Stimulated activated CD8-positive, alpha-beta memory T cell treated with anti-CD3 and anti-CD28 coated beads, Interleukin-2, amount 100 ng/mL, for 48 hours (primary cell): Measurements from ENCODE around the gene SLC23A1.
"Not testable (repeated sequence)": the region's sequence is repeated elsewhere in the genome, so short reads cannot be mapped to it uniquely, and the experiment has no call there.

ENCODE experiments used
- DNase-seq, 2 donors: peaks; one replicate each; pipeline ENCODE4 v3.0.0-alpha.2; 2020; ENCODE audit warnings: low read depth in 2 of 2

SLC23A1 gene

DNA sequence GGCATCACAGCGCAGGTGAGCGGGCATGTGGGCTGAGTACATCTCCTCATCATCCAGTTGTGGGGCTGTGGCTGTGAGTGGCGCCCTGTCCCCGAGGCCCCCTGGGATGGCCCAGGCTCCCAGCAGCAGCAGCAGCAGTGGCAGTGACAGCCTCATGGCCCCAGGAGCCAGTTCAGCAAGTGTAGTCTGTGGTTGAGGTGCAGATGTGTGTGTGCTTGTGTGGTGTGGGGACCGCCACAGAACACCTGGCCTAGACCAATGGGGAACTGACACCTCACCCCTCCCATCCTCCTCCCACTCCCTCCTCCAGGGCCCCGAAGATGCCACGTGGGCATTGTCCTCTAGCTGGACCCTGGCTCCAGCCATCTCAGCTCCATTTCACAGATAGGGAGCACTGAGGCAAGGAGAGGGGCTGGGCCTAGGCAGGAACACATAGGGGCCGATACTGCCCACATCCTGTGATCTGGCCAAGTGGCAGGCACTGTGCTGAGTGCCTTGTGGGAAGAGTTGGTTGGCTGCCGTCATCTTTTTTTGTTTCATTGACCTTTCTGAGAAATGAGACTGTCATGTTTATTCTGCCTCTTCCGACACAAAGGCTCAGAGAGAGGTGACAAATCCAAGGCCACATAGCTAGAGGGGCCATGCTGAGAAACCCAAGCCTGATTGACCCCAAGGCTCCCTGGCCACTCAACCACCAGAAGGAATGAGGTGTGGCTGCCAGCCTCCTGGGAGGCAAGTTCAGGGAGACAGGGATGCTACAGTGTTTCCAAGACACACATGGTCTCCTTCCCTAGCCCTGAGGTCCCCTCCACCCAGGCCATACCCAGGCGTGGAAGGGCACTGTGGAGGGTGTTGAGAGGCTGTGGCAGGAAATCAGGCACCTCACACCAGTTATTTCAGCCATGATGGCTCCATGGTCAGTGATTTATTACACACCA lies 6.9 kb upstream of the SLC23A1 start, which contains the start of gene MZB1:
MZB1 (minus strand) TSS at position 213 of the 938 bp plus-strand sequence; CDS start at position 156, 57 bp downstream.
- DNase-seq: peak; percentile 60 to 63

DNA sequence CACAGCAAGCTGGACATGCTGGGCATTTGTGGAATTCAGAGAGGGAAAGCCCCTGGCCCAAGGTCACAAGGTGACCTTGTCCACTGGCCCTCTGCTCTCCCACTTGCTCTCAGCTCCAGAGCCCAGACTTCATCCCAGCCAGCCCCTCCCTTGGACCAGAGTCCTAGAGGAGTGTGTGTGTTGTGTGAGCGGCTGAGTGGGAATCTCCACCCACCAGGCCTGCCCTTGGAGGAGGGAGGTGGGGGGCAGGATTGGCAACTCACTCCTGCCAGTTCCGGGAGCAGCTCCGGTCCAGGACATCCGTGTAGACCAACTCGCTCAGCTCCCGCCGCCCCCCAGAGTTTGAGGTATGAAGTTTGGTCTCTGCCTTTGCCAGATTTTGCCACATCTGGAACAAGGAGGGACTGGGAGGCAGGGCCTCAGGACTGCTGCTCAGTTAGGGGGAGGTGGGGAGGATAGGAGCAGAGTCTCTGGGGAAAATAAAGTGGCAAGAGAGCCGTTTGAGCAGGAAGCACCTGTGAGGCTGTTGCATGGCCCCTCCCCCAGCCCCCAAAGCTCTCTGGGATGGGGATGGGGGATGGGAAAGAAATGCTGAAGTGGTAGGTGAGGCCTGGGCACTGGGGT lies 5.2 kb upstream of the SLC23A1 start:
- no peak for DNase-seq

DNA sequence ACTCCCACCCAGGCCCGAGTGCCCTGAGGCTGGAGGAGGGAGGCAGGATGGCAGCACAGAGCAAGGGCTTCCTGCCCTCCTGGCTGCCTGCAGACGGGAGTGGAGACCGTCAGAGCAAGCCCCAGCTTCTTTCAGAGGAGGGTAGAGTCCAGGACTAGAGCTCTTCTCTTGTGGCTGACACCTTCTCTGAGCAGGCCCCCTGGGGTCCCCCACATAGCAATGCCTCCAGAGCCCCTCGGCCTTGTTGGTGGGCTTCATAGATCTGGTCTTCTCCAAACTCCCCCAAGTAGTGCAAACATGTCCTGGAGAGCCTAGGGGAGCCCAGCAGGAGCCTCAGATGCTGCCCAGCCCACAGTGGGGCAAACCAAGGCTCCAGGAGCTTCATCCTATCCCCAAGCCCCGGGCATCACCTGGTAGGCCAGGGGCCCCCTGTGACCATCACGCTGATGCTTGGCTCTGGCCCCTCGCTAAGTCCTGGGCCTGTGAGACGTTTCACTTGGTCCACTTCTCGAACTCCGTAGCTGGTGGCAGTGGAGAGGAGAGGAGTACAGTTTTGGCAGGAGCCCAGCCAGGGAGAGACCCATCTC lies 4.6 kb upstream of the SLC23A1 start:
- DNase-seq: no peak

DNA sequence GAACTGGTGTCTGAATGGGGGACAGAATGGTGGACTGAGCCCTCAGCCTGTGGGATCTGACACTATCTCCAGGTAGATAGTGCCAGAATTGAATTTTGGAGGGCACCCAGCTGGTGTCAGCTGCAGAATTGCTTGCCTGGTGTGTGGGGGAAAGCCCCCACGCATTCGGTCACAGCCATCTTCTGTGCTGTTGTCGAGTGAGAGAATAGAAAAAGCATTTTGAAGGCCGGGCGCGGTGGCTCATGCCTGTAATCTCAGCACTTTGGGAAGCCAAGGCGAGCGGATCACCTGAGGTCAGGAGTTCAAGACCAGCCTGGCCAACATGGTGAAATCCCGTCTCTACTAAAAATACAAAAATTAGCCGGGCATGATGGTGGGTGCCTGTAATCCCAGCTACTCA lies 3.9 kb upstream of the SLC23A1 start:
- DNase-seq: not testable (repeated sequence)

DNA sequence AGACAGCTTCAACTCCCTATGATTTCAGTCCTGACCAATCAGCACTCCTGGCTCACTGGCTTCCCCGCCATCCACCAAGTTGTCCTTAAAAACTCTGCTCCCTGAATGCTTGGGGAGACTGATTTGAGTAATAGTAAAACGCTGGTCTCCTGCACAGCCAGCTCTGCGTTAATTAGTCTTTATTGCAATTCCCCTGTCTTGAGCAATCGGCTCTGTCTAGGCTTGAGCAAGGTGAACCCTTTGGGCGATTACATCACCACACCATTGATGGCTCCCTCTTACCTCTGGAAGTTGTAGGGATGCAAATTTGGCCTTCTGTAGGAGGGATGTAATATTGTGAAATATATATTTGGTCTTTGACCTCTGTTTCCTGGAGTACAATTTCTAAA lies 2.9 kb upstream of the SLC23A1 start:
- no peak for DNase-seq

DNA sequence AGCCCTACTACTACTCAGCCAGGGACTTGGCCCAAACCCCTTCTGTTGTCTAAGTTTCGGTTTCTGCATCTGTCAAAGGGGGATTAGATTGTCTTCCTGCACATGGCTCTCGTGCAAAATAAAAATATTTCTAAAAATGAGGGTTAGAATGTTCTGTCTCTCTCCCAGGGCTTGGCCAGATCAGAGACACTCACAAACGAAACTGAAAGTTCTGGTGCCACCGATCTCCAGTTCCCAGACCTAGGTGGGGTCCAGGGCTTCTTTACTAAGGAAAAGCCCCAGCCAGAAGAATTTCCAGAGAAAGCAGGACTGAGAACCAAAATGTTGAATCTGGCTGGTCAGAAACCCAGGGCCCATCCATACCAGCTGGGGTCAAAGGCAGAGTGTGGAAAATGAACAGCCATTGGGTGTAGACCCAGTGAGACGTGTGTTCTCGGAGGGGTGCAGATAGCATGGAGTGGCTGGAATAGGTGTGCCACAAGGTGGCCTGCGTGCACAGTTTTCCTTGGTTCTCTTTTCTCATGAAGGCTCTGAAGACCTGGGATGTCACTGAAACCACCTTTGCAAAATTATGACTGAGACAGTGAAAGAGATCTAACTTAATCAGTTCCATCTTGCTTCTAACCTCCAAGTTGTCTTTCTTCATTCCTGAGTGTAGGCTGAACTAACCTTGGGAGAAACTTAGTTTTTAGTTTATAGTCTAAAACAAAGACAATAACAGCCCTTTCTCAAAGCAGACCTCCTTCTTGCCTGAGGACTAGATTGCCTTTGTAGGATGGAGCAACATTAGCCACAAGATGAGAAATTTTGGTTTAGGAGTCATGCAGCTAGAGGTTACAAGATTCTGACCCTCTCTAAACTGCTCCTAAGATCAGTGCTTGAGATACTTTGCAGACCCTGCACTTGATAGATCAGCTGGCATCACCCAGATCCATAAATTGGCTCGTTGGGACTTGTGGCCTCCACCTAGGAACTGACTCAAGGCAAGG lies 2.3 kb upstream of the SLC23A1 start:
- peak in 1 of 2 donors; percentile 26 for DNase-seq

DNA sequence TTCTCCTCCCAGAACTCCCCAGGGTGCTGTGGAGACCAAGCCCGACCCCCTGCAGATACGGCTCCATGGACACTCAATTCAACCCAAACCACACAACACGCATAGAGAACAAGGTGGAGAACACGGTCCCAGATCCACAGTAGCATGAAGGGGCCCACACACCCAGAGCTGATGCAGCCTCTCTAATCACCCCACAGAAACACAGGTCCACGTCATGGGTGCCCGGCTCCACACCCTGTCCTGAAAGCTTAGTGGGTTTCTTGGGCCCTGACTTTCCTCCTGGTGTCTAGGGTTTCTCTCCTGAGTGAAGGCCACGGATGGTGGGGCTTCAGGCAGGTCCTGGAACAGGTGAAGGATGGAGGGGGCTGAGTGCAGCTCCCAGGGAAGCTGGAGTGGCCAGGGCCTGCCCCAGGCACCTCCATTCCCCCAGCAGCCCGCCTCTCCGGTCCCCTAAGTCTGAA lies 1.5 kb upstream of the SLC23A1 start:
- no peak for DNase-seq

GRCh38 chr5:139383993-139384590 lies 995 bp upstream of the SLC23A1 start:
- DNase-seq: no peak

DNA sequence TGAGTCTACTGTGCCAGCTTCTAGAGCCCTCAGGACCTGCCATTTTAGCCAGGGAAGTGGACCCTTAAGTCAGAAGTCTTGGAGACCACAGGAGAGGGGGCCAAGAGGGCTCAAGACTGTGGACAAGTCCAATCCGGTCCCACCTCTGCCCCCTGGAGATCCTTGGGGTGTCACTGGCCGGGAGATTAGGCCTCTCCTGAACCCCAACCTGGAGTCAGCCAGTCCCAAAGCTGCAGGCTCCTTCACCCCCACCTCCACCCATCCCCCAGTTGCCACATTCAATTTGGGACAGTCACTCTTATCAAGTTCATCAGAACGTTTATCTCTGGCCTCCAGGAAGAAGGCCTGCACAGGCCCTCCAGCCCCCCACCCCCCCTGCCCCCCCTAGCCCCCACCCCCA lies 290 bp downstream of the SLC23A1 start:
- no peak for DNase-seq

- no peak for DNase-seq
Measured at GRCh38 chr5:139381837-139382761, 998 bp downstream of the SLC23A1 start.

DNA sequence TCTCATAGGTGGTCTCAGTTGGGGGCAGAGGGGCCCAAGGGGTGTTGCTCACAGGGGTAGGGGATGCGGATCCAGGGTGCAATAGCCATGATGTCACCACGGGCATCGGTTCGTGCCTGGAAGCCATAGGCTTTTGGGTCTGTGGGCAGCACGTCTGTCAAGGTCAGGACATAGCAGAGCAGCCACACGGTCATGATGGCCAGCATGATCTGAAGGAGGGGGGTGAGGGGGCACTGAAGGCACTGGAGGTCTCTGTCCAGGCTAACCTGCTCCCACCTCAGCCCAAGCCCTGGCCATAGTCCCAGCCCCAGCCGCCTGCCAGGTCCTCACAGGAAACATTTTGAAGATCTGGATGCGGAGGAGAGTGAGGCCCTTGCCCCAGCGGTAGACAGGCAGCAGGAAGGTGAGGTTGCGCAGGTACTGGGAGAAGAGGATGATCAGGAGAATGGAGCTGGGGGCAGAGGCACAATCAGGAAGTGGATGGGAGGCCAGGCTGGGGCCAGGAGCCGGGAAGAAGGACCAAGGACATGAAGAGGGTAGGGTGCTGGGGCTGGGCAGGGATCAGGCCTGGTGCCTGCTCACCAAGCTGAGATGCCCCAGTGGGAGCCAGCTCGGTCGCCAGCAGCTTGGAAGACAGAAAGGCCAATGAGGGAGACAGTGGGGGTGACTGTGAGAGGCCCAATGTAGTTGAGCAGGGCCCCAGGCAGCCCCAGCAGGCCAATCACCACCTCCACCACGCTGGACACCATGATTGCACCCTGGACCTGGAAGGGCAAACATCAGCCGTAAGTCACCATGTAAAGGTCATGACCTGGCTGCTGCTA lies 3.3 kb downstream of the SLC23A1 start:
- DNase-seq: no peak

GRCh38 chr5:139378941-139379361 lies 4.1 kb downstream of the SLC23A1 start:
- DNase-seq: no peak

DNA sequence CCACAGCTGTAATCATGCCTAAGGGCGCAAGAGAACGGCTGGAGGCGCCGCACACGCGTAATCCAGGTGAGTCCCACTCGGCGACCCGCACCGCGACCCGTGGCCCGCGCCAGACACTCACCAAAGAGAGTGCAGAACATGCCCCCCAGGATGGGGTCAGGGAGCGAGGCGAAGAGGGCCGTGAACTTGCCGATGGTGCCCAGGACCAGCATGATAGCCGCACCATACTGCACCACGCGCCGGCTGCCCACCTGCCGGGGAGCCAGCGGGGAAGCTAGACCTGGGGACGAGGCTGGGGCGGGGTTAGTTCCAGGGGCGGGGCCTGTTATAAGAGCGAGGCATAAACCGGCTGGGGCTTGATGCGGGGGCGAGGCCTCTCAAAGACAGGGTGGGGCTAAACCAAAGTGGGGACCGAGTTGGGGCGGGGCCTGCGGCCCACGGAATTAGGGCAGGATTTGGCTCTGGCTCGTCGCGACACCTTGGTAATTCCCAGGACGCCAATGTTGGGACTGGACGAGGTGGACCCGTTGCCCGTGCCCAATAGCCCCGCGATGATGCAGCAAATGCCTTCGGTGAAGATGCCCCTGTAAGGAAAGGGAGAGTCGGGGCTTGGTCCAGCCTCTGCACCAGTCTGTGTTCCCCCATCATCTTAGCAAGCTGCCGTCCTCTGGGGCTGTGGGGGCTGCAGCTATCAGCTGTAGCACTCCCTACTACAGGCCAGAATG lies 4.8 kb downstream of the SLC23A1 start:
- no peak for DNase-seq

DNA sequence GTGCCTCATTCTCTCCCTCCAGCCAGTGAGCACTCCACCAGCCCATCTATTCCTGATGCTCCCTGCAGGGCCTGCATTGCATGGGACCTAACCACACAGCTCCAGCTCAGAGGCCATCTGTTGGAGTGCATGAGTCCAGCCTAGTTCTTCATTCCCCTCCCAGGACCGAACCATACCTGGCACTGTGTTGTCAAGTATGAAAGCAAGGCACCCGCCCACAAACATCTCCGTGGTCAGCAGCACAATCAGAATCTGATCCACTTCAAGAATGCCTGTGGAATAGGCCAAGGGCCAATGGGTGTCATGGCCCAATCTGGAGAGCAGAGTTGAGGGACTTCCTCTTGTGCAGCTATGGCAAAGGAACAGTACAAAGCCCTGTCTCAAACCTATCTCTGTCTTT lies 5.9 kb downstream of the SLC23A1 start:
- no peak for DNase-seq

DNA sequence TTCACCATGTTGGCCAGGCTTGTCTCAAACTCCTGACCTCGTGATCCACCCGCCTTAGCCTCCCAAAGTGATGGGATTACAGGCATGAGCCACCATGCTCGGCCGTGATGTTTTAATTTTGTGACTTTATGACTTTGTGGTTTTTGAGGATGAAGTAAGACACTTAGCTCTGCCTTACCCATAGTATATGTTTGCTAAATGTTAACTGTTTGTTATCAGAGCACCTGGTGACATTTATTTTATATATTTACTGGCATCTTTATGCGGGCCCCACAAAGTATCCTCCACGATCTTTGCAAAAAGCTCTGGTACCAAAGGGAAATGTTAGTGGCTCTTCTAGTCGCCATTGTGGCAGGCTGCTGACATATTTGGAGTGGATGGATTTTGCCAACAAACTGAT lies 6.7 kb downstream of the SLC23A1 start:
- DNase-seq: no peak

DNA sequence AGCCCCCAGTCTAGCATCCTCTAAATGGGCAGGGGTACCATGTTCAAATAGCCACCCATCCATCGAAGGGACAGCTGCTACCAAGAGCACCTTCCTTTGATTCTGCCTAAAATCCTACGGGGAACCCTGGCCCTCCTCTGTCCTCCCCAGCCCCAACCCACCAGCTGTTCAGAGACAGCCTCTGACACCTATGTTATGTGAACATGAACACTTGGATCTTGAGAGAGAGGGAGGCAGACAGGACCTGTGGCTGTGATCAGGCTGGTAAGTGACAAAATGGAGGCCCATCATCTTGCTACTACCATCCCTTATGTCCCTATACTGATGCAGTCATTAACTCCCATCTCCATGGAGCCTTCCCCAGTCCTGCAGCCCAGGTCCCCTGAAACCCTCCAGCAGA lies 8.2 kb downstream of the SLC23A1 start:
- no peak for DNase-seq

GRCh38 chr5:139371482-139372435 lies 11.3 kb downstream of the SLC23A1 start:
- DNase-seq: no peak
